Left forelimb (tissue), 1 donor: ENCODE measurements around the gene SMPD1.
A peak's percentile ranks its signal among the peaks of the same experiment; 100 is the strongest.

ENCODE experiments used
- DNase-seq: peaks from one replicate; pipeline ENCODE4 v3.0.0-alpha.2; 2018; ENCODE audit warnings: low spot score

SMPD1 gene

DNA sequence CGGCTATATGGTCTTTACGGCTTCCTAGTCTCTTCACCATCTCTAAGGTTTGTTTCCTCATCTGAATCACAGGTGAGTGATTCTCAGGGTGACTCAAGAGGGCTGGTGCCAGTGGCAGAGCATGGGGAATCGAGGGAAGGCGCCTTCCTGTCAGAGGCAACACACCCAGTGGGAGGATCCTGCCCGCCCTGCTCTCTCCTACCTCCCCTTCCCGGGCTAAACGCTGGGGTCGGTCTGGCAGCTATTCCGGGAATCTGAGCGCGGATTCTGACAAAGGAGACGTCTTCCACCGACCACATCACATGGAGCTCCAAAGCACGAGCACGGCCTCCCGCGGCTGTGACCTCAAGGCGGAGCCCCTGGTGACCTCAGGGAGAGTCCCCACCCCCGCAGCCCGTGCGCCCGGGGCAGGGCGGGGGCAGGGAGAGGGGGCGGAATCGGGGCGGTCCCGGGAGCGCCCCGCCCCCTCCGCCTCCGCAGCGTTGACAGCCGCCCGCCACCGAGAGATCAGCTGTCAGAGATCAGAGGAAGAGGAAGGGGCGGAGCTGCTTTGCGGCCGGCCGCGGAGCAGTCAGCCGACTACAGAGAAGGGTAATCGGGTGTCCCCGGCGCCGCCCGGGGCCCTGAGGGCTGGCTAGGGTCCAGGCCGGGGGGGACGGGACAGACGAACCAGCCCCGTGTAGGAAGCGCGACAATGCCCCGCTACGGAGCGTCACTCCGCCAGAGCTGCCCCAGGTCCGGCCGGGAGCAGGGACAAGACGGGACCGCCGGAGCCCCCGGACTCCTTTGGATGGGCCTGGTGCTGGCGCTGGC is at the start of gene SMPD1:
TSS of gene SMPD1 (plus strand) at position 570 of the 813 bp plus-strand sequence. CDS start at position 695, 125 bp downstream.
- peak; percentile 93 for DNase-seq

DNA sequence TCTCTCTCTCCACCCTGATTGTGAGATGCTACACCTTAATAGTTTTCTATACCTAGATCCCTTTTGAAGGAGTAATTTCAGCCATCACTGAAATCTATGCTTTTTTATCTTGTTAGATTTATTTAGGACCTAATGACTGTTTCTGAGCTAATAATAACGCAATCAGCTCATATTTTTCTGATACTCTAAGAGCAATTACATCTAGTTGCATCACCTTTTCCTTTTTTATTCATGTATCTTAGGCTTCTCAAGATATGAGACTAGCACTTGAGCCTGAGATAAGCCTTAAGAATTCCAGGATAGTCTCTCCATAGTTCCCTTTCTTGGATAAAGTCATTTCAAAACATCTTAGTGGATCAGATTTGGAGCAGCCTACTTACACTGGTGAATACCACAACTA is 44.9 kb upstream of the SMPD1 start:
- no peak for DNase-seq

DNA sequence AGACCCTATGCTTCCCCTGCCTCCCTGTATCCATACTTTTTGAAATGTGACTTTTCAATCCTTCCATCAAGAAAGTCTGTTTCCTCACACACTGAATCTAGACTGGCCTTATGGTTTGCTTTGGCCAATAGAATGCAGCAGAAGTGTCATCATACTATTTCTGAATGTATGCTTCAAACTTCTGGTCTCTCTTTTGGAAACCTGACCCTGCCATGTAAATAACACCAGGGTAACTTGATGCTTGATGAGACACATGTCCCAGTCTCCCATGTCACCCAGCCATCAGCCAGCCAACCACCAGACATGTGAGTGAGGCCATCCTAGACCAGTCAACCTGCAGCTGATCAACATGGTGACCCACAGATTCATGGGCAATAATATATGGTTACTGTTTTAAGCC is 40.2 kb upstream of the SMPD1 start:
- no peak for DNase-seq

DNA sequence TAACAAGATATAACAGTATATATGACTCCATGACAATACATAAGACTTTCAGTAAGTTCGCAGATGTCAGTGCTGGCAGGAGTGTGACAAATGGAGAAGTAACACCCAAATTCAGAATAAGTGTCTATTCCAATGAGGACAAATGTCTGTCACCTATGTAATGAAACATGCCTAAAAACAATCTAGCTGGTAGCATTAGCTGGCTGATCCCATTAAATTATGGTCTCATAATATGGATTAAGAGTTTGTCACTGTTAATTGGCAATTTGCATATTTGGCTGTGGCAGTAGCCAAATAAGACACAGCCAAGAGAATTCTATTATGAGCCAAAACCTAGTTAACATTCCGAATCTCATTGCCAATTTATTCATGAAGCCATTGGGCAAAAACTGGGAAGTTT is 39.8 kb upstream of the SMPD1 start:
- no peak for DNase-seq

DNA sequence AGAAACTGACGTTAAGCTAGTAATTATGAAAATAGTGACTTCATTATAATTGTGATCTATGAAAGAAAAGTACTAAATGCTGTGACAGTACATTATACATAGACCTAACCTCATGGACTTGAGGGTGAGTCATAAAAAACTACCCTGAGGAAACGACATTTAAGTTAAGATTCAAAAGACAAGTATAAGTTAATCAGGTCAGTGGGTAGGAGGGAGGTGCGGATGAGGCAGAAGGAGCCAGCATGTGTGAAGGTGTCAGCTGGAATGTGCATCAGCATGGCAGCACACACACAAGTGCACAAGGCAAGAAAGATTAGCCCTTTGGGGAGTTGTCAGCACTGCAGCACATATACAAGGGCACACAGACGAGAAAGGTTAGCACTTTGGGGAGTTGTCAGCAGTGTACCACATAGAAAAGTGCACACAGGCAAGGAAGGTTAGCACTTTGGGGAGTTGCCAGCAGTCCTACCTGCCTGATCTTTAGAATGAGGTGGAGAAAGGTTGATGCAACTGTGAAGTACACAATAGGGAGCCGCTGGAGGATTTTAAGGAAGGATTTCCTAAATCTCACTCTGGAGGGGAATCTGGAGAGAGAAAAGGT is 38.4 kb upstream of the SMPD1 start:
- no peak for DNase-seq

DNA sequence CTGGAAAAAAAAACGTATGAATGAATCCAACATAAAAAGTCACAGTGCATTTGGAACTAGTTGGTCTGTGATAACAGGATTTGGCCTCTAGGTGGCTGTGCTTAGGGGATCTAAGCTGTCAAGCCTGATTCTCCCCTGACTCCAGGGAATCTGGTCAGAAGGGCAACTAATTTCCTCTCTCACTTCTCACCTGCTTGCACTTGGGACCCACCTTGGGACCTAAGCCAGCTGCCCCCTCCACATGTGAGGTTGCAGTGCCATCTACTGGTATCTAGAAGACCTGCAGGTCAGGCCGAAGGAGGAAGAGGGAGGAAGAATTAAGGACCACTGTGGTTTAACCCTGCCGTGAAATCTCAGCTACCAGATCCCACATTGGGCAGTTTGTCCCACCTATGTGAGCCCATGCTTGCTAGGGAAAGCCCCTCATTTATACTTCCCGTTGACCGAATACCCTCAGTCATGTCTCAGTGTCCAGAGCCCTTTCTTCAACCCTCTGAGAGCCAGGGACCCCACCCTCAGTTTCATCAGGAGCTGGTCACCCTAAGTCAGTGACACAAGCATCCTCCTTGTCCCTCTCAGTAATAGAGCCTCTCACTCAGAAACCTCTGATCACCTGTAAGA is 36.8 kb upstream of the SMPD1 start:
- DNase-seq: peak; percentile 69

DNA sequence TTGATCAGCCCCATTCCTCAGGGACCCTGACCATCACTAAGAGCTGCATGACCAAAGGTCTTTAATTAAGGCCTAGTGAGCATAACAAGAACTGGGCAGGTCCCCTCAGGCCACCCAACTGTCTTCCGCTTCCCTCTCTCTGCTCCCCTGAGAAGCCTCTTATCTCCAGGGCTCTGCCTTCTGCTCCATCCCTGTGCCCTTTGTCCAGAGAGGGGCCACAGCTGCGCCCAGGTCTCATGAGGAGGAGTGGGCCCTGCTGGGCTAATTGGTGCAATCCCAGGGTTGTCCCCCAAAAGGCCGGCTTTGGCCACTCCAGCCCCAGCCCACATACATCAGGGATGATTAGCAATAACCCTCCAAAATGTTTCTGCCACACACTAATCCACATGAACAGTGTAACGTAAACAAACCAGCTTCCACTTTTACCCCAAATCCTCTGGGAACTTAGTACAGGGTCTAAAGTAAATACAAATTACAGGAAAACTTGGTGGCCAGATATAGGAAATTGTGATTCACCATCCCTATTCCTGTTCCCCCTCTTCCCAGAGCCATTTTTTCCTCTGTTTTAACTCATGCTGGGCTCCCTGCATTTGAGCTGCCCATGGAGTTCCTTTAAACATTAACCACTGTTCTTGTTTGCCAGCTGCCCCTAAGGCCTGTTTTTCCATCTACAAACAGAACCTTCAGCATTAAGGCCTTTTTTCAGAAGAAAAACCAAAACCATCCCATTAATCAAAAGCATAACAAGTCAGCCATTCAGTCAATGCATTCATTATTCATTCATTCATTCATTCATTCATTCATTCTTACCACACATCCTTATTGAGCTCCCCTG is 35.4 kb upstream of the SMPD1 start:
- no peak for DNase-seq

DNA sequence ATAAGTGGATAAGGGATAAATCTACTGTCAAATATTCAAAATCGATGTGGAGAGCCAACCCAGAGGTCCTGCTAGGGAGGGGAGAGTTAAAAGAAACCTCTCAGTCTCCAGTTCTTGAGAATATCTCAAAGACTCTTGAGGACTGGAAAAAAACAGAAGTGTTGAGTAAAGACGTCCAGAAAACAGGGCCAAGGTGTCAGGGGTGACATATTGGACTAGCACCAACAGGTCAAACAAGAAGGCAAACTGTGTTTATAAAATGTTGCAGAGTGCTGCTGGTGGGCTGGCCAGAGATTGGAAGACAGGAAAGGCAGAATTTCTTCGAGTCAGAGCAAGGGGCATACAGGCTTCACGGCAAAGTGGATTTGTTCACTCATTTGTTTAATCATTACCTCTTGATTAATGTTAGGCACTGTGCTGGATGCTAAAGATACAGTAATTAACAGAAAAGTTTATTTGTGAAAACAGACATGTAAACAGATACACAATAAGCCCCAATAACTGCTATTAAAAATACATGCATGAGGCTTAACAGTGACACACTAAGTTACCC is 33.7 kb upstream of the SMPD1 start:
- DNase-seq: no peak

DNA sequence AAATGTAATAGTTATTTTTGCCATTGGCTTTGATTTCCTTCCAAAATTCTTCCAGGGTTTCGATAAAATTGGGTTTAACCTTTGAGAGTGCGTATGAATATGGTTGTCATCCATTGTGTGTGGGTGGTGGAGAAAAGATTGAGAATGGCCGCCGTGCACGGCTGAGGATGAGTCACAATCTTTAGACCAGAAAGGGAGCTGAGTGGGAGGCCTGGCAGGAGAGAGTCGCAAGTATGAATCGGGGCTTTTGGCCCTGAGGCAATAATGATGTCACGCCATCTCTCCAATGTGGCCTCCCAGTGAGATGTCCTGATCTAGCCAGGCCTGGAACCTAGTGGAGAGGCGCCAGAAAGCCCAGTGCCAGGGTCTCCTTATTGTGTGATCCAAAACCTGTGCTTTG is 33.1 kb upstream of the SMPD1 start:
- no peak for DNase-seq

DNA sequence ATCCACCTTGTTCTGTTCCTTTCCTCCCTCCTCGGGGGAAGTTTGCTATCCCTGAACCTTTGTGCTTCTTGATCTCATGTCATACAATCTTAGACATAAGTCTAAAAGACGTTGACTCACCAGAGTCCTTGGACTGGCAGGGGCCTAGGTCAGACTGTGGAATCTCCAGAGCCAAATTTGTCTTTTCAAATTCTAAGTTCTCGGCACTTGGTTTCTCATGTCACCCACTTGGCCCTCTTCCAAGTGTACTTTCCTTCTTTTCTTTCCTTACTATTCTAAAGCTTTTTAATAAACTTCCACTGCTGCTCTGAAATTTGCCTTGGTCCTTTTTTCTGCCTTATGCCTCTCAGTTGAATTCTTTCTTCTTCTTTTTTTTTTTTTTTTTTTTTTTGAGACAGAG is 30.1 kb upstream of the SMPD1 start:
- DNase-seq: no peak

DNA sequence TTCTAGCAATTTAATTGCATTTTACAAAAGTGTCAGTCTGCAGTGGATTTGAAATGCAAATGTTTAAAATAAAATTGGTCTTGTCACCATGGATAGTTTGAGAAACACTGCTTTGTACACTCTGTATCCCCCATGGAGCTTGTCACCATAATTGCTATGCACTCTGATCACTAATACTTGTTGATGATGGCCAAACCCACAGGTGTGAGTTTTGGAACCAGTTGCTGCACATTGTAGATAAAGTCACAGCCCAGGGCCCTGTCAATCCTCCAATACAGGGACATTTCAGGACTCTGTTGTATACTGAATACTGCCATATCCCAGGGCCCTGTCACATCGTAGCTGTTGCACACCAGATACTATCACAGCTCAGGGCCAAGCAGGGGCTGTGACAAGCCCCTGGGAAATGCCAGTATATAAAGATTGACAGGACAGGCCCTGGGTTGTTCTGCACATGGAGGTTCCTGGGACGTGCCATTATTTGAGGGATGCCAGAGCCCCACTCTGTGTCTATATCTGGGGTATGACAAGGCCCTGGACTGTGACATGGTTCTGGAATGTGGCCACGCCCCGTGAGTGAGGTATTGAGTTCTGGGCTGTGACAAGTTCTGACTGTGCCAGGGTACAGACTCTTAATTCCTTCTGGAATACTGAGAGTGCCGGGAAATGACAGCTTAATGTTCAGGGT is 27.9 kb upstream of the SMPD1 start:
- no peak for DNase-seq

DNA sequence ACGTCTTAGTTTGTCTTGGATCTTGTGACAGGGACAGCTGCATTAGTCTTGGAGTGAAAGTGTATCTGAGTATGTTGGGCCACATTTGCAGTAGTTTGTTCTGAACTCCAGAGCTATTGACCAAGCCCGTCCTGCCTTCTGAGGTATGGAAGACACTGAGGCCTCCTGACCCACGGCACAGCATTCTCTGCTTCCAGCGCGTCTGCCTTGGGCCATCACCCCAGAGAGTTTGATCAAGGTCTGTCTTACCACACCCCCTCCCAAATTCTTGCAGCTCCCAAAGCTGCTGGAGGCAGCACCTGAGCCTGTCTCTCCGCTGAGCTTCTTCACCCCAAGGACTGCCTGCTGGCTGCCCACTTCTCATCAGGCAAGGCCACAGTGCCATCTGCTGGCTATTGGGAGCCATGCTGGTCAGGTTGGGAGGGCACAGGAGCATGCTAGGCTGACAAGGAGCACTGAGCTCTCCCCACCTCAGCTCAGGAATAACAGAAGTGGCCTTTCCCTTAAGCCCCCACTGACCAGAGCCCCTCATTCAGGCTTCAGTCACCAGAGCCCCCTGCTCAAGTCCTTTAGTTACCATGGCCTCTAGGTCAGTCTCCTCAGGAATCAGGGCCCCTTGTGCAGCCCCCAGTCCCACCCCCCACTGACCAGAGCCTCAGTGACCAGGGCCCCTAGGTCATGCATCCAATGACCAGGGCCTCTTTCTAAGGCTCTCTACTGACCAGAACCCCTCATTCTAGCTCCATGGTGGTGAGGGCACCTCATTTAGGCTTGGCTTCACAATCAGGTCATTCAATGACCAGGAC is 27.2 kb upstream of the SMPD1 start:
- peak; percentile 80 for DNase-seq

DNA sequence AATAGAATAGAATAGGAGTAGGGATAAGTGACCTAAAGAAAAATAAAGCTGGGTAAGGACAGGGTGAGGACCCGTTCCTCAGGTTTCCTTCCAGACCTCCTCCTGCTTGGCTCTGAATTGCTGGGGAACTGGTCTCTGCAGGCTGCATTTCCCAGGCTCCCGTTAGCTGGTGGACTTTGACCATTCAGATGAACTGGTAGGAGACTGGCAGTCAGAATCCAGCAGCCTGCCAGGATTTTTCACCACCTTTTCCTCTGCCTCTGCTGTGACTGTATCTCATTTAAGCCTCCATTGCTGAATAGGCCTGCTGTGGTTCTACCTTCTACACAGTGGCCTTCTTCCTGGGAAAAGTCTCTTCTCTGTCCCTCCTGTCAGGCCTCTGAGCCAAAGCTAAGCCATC is 24.6 kb upstream of the SMPD1 start:
- no peak for DNase-seq

DNA sequence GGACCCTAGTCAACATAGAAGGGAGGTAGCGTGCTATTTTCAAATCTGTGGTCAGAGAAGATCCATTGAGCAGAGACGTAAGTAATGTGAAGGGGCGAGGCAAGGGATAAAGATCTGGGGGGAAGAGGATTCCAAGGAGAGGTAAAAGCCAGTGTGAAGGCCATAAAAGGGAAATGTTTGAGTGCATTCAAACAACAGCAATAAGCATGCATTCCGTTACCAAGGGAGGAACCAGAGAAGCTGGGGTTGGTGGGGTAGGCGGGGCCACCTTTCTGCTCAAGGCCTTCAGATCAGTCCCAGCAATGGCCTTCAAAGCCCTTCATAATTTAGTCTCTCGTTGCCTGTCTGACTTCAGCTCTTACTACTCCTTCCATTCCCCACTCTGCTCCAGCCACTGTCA is 18.4 kb upstream of the SMPD1 start:
- DNase-seq: no peak

DNA sequence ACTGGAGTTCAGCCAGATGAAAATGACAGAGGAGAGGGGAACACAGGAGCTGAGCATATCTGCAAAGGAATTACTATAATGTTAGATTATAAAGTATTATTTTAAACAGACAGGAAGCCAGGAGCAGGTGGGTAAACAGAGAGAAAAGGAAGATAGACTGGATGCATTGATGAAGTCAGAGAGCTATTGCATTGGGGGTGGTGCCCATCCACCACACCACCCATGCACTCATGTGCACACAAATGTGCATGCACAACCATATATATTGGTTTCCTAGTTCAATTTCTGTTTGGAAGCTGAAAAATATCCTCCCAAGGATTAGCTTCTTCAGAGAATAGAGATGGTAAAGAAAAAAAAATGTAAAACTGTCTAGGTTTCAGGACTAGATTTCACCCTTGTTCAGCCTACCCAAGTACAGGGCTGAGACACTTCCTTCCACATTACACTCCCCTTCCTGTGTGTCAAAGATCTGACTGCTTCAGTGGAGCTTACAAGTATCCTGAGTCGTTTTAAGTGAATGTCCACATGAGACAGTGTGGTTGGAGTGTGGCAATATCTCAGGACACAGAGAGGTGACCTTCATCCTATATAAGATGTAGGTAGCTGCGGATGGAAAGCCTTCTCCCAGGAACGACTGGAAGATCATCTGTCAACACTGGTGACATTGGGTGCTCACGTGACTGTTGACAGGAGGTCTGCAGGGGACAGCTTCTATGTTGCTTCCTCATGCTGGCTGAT is 12.2 kb upstream of the SMPD1 start:
- DNase-seq: no peak

DNA sequence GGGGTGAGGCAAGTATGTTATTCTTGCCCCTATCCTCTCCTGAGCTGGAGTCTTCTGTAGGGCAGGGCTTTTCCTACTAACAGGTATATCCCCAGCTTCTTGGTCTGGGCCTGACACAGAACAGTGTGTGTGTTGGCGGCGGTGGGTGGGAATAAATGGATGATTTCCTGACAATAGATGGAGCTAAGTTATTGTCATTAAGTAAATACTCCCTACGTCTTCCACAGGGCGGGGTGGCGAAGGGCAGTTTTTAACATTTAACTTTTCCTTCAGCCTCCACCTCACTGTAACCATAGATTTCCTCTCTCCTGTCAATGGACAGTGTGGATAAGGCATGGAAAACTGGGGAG is 11.7 kb upstream of the SMPD1 start:
- DNase-seq: no peak

DNA sequence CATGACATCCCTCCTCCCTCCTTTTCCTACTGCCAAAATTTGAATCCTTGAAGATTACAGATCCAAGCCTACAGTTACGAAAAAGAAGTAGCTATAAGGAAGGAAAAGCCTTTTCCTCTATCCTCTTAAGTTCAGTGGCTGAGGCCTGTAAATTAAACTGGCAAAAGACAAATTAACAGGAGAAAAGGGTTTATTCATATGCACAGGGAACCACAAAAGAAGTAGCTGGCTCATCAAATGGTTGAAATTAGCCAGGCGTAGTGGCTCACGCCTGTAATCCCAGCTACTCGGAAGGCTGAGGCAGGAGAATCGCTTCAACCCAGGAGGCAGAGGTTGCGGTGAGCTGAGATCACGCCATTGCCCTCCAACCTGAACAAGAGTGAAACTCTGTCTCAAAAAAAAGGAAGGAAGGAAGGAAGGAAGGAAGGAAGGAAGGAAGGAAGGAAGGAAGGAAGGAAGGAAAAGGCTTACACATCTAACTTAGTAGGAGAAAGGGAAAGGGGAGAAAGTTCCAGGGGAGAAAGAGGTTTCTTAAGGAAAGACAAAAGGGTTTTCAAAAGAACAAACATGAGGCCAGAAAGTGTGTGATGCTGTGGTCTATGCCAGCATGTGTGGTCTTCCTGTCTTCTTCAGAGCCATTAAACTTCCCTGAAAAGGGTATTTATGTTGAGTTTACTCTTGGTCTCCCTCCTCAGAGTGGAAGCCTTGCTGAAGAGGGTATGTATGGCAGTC is 5.1 kb upstream of the SMPD1 start:
- DNase-seq: no peak

DNA sequence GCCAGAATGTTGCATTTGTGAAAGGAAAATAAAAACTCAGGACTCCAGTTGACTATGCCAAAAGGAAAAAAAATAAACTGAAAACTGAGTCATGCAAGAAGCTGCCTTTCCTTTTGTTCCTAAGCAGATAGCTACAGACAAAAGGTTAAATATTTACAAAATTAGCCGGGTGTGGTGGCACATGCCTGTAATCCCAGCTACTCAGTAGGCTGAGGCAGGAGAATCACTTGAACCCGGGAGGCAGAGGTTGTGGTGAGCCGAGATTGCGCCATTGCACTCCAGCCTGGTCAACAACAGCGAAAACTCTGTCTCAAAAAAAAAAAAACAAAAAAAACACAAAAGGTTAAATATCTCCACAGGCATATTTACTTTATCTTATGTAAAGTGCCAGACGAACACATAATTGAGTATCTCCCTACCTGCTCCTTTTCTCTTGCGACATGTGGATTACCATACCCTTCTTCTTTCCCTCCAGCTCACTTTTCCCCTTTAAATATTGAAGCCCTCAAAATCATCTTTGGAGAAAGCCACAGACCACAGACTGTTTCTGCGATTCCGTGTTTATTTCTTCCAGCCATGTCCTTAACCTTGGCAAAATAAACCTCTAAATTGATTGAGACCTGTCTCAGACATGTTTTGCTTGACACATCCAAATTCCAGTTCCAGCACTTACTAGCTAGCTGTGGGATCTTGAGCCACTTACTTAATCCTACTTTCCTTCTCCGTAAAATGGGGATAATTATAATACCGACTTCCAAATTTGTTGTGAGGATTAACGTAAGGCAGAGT is 2.3 kb upstream of the SMPD1 start:
- DNase-seq: no peak

DNA sequence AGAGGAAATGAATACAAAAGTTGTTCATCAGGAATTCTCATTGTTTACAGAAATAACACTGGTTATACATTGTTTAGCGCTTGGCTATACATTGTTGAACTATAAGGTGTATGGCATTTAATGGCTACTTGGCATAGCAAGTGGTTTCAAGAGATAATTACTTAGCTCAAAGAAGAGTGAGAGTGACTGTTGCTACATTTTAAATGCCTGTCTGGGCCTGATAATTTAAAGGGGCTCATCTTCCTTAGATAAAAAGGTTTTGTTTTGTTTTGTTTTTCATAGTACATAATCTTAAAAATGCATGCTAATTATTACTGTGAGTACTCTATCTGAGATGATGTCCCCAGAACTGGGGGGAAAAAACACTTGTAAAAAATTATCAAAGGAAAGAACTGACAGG is 1.5 kb upstream of the SMPD1 start:
- no peak for DNase-seq
